ENCODE results near the gene AATF.

The AATF gene

GRCh38 chr17:36930583-36930900 is 18.2 kb upstream of the AATF start:
- in situ Hi-C loops (cut with MboI; ENCODE audit: low sequenced_read_pairs): no loop called here

DNA sequence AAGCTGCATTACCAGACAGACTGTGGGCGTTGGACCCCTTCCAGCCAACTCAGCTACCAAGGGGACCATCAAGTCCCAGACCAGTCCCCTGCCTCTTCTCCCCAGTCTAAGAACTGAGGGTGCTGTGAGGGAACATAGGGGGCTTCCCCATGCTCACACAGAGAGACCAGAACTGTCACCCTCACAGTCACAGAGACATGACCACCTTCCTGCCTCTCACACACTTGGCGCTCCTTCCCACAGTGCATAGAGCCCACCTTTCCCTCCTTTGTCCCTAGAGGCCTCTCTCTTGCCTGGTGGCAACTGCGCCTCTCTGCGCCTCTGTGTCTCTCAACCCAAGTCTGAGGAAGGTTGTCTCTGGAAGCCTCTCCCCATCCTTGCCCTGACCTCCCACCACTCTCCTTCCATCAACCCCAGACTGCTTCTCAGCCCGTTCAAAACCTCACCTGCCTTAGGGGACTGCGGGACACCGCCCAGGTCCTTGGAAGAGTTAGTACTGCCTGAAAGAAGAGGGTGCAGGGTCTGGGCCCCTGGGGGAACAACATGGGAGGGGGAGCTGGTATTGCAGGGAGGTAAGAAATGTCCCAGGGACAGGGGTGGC is 17.6 kb upstream of the AATF start:
- in situ Hi-C loops (cut with MboI; ENCODE audit: low sequenced_read_pairs): no loop called here

DNA sequence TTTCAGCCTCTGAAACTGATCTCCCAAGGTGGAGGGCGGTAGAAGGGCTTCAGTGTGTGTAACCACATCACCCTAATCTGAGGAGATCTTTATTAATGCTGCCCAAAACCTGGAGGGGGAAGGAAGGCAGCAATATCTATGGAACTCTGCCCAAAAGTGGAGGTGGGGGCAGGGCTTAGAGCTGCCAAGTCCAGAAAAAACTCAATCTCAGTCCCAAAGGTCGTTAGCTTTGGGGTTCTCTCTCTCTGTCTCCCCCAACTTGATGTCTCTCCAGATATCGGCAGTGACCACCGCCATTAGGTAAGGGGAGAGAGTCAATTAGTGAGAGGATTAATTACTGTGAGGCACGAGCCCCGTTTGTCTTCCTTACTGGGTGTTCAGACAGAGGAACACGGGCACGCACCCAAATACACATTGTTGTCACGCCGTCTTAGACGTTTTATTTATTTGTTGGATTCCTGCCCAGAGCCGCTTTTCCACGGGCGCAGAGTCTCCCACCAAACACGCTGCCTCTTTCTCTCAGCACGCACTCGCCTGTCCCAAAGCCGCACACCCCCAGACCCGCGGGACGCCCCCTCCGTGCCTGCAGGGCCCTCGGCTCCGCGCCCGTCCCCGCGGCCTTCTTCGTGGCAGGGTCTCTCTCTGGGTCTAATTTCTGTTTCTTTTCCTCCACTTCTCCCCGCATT is 16.9 kb upstream of the AATF start:
- in situ Hi-C loops (cut with MboI; ENCODE audit: low sequenced_read_pairs): no loop called here

- in situ Hi-C loops (cut with MboI; ENCODE audit: low sequenced_read_pairs): no loop called here
Observed at GRCh38 chr17:36932383-36932693, 16.4 kb upstream of the AATF start.

- in situ Hi-C loops (cut with MboI; ENCODE audit: low sequenced_read_pairs): no loop called here
Observed at GRCh38 chr17:36932694-36933511, 15.9 kb upstream of the AATF start.

DNA sequence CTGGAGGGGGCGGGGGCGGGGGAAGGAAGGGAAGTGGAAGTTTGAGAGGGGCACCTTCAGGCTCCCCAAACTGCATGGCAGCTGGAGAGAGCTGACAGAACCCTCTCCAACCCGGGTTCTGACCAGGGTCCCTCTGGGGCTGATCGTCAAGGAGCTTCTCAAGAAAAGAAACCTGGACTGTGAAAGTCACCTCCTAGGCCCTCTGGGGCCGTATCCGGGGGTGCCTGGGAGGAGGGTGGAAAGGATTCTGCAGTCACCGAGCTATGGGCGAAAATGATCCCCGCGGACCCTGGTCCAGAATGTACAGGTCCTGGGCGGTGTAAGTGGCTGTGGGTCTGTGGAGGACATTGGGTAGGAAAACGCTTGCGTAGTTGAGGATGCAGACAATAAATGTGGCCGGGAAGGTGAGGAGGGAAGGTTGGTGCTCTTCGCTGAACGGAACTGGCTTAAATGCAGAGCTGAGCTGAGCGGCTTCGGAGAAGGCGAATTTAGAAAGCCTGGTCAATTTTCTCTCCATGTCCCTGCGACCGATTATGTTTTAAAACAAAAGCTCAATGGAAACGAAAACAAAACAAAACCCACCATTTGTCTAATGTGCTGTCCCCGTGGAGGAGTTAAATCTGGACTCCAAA is 15.1 kb upstream of the AATF start:
- in situ Hi-C loops (cut with MboI; ENCODE audit: low sequenced_read_pairs): no loop called here

DNA sequence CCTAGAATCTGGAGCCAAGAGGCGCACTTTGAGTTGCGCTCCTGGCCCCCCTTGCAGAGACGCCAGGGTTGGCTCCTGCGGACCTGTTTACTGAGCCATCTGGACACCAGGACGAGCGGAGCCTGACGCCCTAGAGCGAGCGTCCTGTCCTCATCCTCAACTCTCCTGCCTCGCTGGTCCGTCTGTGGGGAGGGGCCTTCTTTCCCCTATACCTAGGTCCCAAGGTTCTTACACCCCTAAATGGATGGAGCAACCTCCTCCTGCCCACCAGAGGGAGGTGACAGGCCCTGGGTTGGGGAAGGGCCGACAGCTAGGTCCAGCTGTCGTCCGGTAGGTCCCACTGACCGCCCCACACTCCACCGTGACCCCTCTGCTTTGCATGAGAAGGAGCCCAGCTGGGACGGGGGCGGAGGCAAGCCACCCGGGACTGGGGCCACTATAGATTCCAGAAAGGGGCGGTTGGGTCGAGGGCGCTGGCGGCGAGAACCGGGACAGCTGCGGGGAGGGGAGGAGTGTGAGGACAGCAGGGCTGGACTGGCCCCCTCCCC is 14.5 kb upstream of the AATF start:
- in situ Hi-C loops (cut with MboI; ENCODE audit: low sequenced_read_pairs): no loop called here

GRCh38 chr17:36934692-36935630 is 13.8 kb upstream of the AATF start:
- in situ Hi-C loops (cut with MboI; ENCODE audit: low sequenced_read_pairs): no loop called here

DNA sequence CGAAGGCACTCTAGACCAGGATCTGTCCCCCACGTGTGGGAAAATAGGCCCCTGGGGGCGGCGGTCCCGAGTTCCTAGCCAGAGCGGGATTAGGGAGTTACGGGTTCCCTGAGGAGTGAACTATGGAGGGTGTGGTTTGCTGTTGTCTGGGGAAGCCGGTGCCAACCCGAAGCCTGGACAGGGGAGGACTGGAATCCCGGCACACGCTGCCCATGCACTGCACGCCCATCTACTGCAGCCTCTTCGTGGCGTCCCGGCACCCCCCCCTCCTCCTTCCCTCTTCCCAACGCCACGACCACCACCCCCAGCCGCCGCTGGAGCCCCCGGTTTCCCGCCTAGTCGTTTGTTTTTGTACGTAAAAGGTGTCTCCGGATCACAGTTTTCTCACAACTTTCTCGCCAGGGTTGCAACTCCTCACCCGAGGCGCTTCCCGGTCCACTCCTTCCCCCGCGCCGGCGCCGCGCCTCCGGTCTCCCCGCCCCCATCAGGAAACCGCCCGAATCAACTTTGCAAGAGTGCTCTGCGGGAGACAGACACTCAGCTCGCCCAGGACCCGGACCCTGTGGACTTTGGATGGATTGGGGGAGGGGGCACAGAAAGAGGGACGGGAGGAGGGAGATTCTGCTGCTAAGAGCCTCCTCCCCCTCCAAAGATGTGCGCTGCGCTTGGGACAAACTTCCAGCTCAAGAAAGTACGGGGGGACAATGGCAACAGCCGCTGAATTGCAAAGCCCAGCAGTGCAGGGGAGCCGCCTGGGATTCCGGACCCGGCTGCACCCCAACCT is 12.9 kb upstream of the AATF start:
- in situ Hi-C loops (cut with MboI; ENCODE audit: low sequenced_read_pairs): no loop called here

DNA sequence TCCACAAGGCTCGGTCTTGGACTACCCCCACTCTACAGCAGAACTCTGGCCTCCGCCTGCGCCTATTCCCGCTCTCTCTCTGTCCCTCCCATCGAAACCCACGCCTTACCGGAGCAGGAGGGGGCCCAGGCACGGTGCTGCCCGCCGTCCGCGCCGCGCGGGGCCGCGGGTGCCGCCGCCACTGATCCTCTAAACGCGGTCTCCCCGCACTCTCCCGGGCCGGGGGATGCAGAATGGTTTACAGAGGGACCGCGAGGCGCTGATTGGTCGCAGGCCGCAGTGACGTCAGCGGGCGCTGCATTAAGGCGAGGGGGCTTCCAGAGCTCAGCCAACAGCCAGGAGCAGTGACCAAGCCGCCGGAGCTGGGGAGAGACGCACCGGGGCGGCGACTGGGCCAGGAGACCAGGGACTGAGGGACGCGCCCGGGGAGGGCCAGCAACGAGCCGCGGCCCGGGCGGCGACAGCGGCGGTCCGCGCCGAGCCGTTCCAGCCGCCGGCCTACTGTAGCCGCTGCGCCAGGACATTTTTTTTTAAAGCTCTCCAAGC is 12.2 kb upstream of the AATF start:
- in situ Hi-C loops (cut with MboI; ENCODE audit: low sequenced_read_pairs): no loop called here

DNA sequence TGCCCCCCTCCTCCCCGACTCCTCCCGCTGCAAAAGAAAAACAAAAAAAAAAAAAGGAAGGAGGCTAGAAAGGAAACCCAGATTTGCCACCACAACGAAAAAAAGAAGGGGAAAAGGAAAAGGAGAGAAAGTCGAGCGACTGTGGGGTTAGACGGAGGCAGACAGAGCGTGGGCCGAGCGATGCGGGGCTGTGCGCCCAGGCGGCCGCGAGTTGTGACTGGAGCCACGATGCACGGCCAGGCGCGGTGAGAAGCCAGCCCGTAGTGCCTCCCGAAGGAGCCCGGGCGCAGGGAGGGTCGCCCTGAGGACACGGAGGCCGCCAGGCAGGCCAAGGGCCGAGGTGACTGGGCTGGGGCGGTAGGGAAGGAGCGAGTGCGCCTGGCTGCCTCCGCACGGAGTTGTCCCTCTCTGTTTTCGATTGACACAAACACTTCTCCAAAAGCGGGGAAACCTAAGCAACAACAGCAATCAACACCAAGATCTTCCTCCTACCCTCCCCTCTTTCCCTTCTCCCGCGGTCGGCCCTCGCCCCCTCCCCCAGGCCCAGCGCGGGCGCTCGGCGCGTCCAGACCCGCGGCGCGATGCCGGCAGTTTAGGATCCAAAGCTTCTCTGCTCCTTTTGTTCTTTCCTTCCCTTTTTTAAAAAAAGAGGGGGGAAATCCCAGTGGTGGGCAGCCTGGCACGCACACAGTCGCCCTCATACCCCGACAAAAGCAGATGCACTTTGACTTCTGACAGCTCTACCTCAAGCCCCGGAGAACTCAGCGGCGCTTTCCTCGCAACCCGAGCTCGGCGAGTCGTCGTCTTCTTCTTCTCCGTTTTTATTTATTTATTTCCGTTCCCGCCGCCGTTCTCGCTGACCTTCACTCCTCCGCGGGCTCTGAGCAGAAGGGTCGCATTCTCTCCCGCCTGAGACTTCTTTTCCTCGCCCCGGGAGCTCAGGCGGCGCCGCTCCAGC is 11.5 kb upstream of the AATF start, which contains the start of gene LHX1:
TSS of gene LHX1 (plus strand) at position 475 of the 958 bp plus-strand sequence. CDS start 723 bp downstream, outside the sequence.
- in situ Hi-C loops (cut with MboI; ENCODE audit: low sequenced_read_pairs): no loop called here

DNA sequence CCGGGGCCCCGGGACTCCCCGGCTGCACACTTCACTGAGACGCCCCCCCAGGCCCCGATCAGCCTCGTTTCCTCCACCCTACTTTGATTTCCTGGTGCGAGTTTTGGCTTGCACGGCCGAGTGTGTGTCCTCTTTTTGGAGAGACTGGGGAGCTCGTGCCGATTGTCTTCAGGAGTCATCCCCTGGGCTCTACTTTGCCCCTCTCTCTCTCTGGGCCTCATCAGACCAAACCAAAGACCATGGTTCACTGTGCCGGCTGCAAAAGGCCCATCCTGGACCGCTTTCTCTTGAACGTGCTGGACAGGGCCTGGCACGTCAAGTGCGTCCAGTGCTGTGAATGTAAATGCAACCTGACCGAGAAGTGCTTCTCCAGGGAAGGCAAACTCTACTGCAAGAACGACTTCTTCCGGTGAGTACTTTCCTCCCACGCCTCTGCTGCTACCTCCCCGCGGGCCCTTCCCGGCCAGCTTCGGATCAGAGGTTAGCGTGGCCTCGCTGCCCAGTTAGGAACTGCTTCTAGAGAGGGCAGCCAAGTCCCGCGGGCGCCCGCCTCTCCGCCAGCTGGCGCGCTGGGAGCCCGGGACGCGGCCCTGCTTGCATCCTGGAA is 10.7 kb upstream of the AATF start:
- in situ Hi-C loops (cut with MboI; ENCODE audit: low sequenced_read_pairs): no loop called here

GRCh38 chr17:36938566-36939051 is 10.1 kb upstream of the AATF start:
- in situ Hi-C loops (cut with MboI; ENCODE audit: low sequenced_read_pairs): no loop called here

DNA sequence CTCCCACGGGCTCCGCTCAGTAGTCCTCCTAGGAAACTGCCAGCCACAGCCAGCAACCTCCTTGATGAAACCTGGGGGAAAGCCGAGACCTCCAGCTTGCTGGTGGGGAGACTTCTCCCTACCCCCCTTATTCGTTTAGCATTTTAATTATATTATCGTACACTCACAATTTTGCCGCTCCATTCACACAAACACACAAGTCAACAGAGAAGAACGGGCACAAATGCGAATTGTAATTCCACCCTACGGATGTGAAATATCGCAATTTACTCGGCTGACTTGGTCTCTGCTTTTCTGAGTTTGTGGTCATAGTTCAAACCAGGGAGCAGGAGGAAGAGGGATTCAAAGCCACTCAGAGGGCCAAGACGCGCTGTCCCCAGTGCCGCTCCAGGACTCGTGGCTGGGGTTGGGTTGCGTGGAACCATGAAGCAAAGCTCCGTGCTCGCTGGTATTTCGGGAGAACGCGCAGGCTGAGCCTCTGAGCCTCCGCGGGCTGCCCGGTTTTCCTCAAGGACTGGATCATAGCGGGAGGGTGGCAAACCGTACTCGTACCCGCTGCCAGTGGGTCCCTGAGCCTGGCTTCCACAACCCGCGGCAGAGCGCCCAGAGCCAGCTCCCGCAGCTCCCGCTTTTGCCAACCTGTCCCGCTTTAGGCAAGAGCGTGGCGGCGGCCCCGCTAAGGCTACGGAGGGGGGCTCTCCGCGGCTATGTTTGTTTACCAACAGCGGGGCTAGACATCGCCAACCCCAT is 9.5 kb upstream of the AATF start:
- in situ Hi-C loops (cut with MboI; ENCODE audit: low sequenced_read_pairs): no loop called here

GRCh38 chr17:36939802-36940312 is 8.9 kb upstream of the AATF start:
- in situ Hi-C loops (cut with MboI; ENCODE audit: low sequenced_read_pairs): no loop called here

Data from HL-60/S4 treated with retinoic acid at 250 ng/mL for 4 days and 3 days (cell line).